Osteocyte (in vitro differentiated cells): ENCODE measurements around the gene MTFP1. TPM values are rescaled to one million over a fixed set of nuclear protein-coding genes. Genes with fewer than 3 reads are reported as not detected.
"Not testable (repeated sequence)": the region's sequence is repeated elsewhere in the genome, so short reads cannot be mapped to it uniquely, and the experiment has no call there.

Source experiments
- DNase-seq: peaks from one replicate; pipeline ENCODE4 v3.0.0; 2021; ENCODE audit warnings: mixed read lengths; ENCODE audit not compliant: unreplicated experiment; ENCODE audit errors: extremely low spot score
- H3K27ac Mint-ChIP-seq: one replicate; pipeline ENCODE4 v1.8.0; 2021; ENCODE audit warnings: mild to moderate bottlenecking, mixed read lengths; ENCODE audit not compliant: unreplicated experiment
- H3K27me3 Mint-ChIP-seq: one replicate; pipeline ENCODE4 v1.8.0; 2021; ENCODE audit warnings: mixed read lengths; ENCODE audit not compliant: unreplicated experiment
- H3K36me3 Mint-ChIP-seq: one replicate; pipeline ENCODE4 v1.8.0; 2021; ENCODE audit warnings: mixed read lengths; ENCODE audit not compliant: unreplicated experiment
- H3K4me1 Mint-ChIP-seq: one replicate; pipeline ENCODE4 v1.8.0; 2021; ENCODE audit warnings: mixed read lengths; ENCODE audit not compliant: unreplicated experiment
- H3K4me3 Mint-ChIP-seq: one replicate; pipeline ENCODE4 v1.8.0; 2021; ENCODE audit warnings: mild to moderate bottlenecking, moderate library complexity, mixed read lengths; ENCODE audit not compliant: unreplicated experiment
- H3K9me3 Mint-ChIP-seq: one replicate; pipeline ENCODE4 v1.8.0; 2021; ENCODE audit warnings: mixed read lengths; ENCODE audit not compliant: unreplicated experiment
- CTCF ChIP-seq: fragments of 200-600 bp; sonication (generic); IDR thresholded peaks from 2 replicates; pipeline ENCODE4 v1.5.0; 2021; ENCODE audit warnings: antibody characterized with exemption, mild to moderate bottlenecking, moderate library complexity
- total RNA-seq: library from RNA; stranded (reverse); gene quantifications from 2 replicates; pipeline ENCODE4 v1.2.1, GENCODE V29; 2021

Gene MTFP1
- total RNA-seq, 1 donor from 2014 or later, result 10.5 TPM

- Mint-ChIP-seq H3K4me1 (no peaks in the 10 kb centered on the region), H3K36me3 (no peaks in the 10 kb centered on the region), H3K27me3 (peaks cover 7% of the 10 kb centered on the region), H3K4me3 (no peak overlapping the region), H3K9me3 (no peaks in the 10 kb centered on the region), H3K27ac (no peak overlapping the region)
- DNase-seq, result no peak
- no peak for TF ChIP-seq CTCF
Measured at GRCh38 chr22:30459181-30460052, 33.8 kb downstream of the MTFP1 start.

- no peak overlapping the region for H3K4me3 Mint-ChIP-seq
- no peaks in the 10 kb centered on the region for H3K9me3 Mint-ChIP-seq
- no peak overlapping the region for H3K27ac Mint-ChIP-seq
- H3K36me3 Mint-ChIP-seq, result no peaks in the 10 kb centered on the region
- peaks cover 10% of the 10 kb centered on the region for H3K27me3 Mint-ChIP-seq
- no peak for DNase-seq
- no peaks in the 10 kb centered on the region for H3K4me1 Mint-ChIP-seq
- no peak for TF ChIP-seq CTCF
Measured at GRCh38 chr22:30460147-30460546, 34.6 kb downstream of the MTFP1 start.

GRCh38 chr22:30460555-30460954 lies 35.0 kb downstream of the MTFP1 start:
- H3K4me1 Mint-ChIP-seq, H3K36me3 Mint-ChIP-seq, H3K27ac Mint-ChIP-seq, H3K4me3 Mint-ChIP-seq, DNase-seq, H3K9me3 Mint-ChIP-seq: not testable (repeated sequence)
- peaks cover 10% of the 10 kb centered on the region for H3K27me3 Mint-ChIP-seq

GRCh38 chr22:30469165-30469564 lies 43.6 kb downstream of the MTFP1 start:
- no peak for TF ChIP-seq CTCF
- peaks cover 38% of the 10 kb centered on the region for H3K27me3 Mint-ChIP-seq
- H3K4me1 Mint-ChIP-seq, result no peaks in the 10 kb centered on the region
- no peaks in the 10 kb centered on the region for H3K36me3 Mint-ChIP-seq
- no peak overlapping the region for H3K4me3 Mint-ChIP-seq
- no peaks in the 10 kb centered on the region for H3K9me3 Mint-ChIP-seq
- H3K27ac Mint-ChIP-seq, result no peak overlapping the region
- DNase-seq, result no peak

GRCh38 chr22:30470655-30471054 lies 45.1 kb downstream of the MTFP1 start:
- Mint-ChIP-seq H3K27ac (no peak overlapping the region), H3K9me3 (no peaks in the 10 kb centered on the region), H3K4me1 (no peaks in the 10 kb centered on the region), H3K36me3 (no peaks in the 10 kb centered on the region), H3K4me3 (no peak overlapping the region), H3K27me3 (peaks cover 37% of the 10 kb centered on the region)
- no peak for DNase-seq
- no peak for TF ChIP-seq CTCF
